Measurements from ENCODE around the gene AMBP.

The AMBP gene

GRCh38 chr9:114031948-114032840 is 45.9 kb downstream of the AMBP start:
- no peak for DNase-seq (ENCODE audit: low read depth in 2 of 3, low spot score in 1 of 3)

- DNase-seq (ENCODE audit: low read depth in 2 of 3, low spot score in 1 of 3), result no peak
These were observed 47.0 kb downstream of the AMBP start for GRCh38 chr9:114031037-114031630.

GRCh38 chr9:114030364-114030763 is 47.7 kb downstream of the AMBP start:
- no peak for DNase-seq (ENCODE audit: low read depth in 2 of 3, low spot score in 1 of 3)

- no peak for DNase-seq (ENCODE audit: low read depth in 2 of 3, low spot score in 1 of 3)
These were observed 48.6 kb downstream of the AMBP start for GRCh38 chr9:114029311-114030170.

- no peak for DNase-seq (ENCODE audit: low read depth in 2 of 3, low spot score in 1 of 3)
These were observed 49.5 kb downstream of the AMBP start for GRCh38 chr9:114028646-114029045.

- no peak for DNase-seq (ENCODE audit: low read depth in 2 of 3, low spot score in 1 of 3)
These were observed 50.1 kb downstream of the AMBP start for GRCh38 chr9:114027863-114028465.

GRCh38 chr9:114027159-114027862 is 50.8 kb downstream of the AMBP start:
- no peak for DNase-seq (ENCODE audit: low read depth in 2 of 3, low spot score in 1 of 3)

- DNase-seq (ENCODE audit: low read depth in 2 of 3, low spot score in 1 of 3), result no peak
These were observed 51.8 kb downstream of the AMBP start for GRCh38 chr9:114026335-114026734.

- DNase-seq (ENCODE audit: low read depth in 2 of 3, low spot score in 1 of 3), result no peak
These were observed 52.3 kb downstream of the AMBP start for GRCh38 chr9:114025760-114026159.

GRCh38 chr9:114025196-114025753 is 52.8 kb downstream of the AMBP start:
- no peak for DNase-seq (ENCODE audit: low read depth in 2 of 3, low spot score in 1 of 3)

GRCh38 chr9:114023961-114024360 is 54.1 kb downstream of the AMBP start:
- DNase-seq (ENCODE audit: low read depth in 2 of 3, low spot score in 1 of 3), result no peak

GRCh38 chr9:114021578-114021977 is 56.5 kb downstream of the AMBP start:
- no peak for DNase-seq (ENCODE audit: low read depth in 2 of 3, low spot score in 1 of 3)

- no peak for DNase-seq (ENCODE audit: low read depth in 2 of 3, low spot score in 1 of 3)
These were observed 60.1 kb downstream of the AMBP start for GRCh38 chr9:114017741-114018715.

GRCh38 chr9:114016629-114017423 is 61.3 kb downstream of the AMBP start:
- DNase-seq (ENCODE audit: low read depth in 2 of 3, low spot score in 1 of 3), result no peak

- no peak for DNase-seq (ENCODE audit: low read depth in 2 of 3, low spot score in 1 of 3)
These were observed 62.0 kb downstream of the AMBP start for GRCh38 chr9:114016101-114016500.

- DNase-seq (ENCODE audit: low read depth in 2 of 3, low spot score in 1 of 3), result no peak
These were observed 62.5 kb downstream of the AMBP start for GRCh38 chr9:114015607-114016006.

- no peak for DNase-seq (ENCODE audit: low read depth in 2 of 3, low spot score in 1 of 3)
These were observed 64.1 kb downstream of the AMBP start for GRCh38 chr9:114014044-114014443.

GRCh38 chr9:114012126-114012525 is 66.0 kb downstream of the AMBP start:
- DNase-seq (ENCODE audit: low read depth in 2 of 3, low spot score in 1 of 3), result no peak

All from stimulated activated CD4-positive, alpha-beta T cell treated with anti-CD3 and anti-CD28 coated beads, Interleukin-12 subunit alpha, Interleukin-12 subunit beta, amount 100 ng/mL, for 48 hours (primary cell).